ENCODE results near the gene ADAMTS8.

DNA sequence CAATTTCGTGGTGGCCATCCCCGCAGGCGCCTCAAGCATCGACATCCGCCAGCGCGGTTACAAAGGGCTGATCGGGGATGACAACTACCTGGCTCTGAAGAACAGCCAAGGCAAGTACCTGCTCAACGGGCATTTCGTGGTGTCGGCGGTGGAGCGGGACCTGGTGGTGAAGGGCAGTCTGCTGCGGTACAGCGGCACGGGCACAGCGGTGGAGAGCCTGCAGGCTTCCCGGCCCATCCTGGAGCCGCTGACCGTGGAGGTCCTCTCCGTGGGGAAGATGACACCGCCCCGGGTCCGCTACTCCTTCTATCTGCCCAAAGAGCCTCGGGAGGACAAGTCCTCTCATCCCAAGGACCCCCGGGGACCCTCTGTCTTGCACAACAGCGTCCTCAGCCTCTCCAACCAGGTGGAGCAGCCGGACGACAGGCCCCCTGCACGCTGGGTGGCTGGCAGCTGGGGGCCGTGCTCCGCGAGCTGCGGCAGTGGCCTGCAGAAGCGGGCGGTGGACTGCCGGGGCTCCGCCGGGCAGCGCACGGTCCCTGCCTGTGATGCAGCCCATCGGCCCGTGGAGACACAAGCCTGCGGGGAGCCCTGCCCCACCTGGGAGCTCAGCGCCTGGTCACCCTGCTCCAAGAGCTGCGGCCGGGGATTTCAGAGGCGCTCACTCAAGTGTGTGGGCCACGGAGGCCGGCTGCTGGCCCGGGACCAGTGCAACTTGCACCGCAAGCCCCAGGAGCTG lies 44.8 kb upstream of the ADAMTS8 start:
- TF ChIP-seq, protein P1, sequence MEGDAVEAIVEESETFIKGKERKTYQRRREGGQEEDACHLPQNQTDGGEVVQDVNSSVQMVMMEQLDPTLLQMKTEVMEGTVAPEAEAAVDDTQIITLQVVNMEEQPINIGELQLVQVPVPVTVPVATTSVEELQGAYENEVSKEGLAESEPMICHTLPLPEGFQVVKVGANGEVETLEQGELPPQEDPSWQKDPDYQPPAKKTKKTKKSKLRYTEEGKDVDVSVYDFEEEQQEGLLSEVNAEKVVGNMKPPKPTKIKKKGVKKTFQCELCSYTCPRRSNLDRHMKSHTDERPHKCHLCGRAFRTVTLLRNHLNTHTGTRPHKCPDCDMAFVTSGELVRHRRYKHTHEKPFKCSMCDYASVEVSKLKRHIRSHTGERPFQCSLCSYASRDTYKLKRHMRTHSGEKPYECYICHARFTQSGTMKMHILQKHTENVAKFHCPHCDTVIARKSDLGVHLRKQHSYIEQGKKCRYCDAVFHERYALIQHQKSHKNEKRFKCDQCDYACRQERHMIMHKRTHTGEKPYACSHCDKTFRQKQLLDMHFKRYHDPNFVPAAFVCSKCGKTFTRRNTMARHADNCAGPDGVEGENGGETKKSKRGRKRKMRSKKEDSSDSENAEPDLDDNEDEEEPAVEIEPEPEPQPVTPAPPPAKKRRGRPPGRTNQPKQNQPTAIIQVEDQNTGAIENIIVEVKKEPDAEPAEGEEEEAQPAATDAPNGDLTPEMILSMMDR (conservative IDR thresholded peaks at IDR 0.05), result no peak
- no peak for TF ChIP-seq ZFX (IDR thresholded peaks at IDR 0.05)
